IPS-15b (cell line): ENCODE measurements around the gene TBC1D21.

ENCODE experiments used
- H3K27me3 ChIP-seq: one replicate; pipeline ENCODE4 v1.6.1; 2013; ENCODE audit warnings: low read length; ENCODE audit not compliant: control insufficient read depth, insufficient read depth
- H3K36me3 ChIP-seq: one replicate; pipeline ENCODE4 v1.6.1; 2013; ENCODE audit warnings: low read length; ENCODE audit not compliant: control insufficient read depth, insufficient read depth
- H3K4me1 ChIP-seq: one replicate; pipeline ENCODE4 v1.6.1; 2013; ENCODE audit warnings: mild to moderate bottlenecking, low read length; ENCODE audit not compliant: control insufficient read depth, insufficient read depth
- H3K4me3 ChIP-seq: one replicate; pipeline ENCODE4 v1.5.1; 2013; ENCODE audit warnings: low read depth, low read length
- H3K9ac ChIP-seq: one replicate; pipeline ENCODE4 v1.6.1; 2013; ENCODE audit warnings: low read depth, mild to moderate bottlenecking, low read length
- H3K9me3 ChIP-seq: one replicate; pipeline ENCODE4 v1.6.1; 2013; ENCODE audit warnings: mild to moderate bottlenecking, low read length; ENCODE audit not compliant: control insufficient read depth, insufficient read depth

Gene TBC1D21

GRCh38 chr15:73865904-73866303, 7.5 kb upstream of the TBC1D21 start:
- Histone ChIP-seq H3K4me3 (no peak overlapping the region), H3K9ac (no peak overlapping the region), H3K4me1 (peaks cover 5% of the 10 kb centered on the region), H3K36me3 (no peaks in the 10 kb centered on the region), H3K9me3 (no peaks in the 10 kb centered on the region), H3K27me3 (no peaks in the 10 kb centered on the region)

GRCh38 chr15:73866481-73866880, 6.9 kb upstream of the TBC1D21 start:
- Histone ChIP-seq H3K4me3 (no peak overlapping the region), H3K36me3 (no peaks in the 10 kb centered on the region), H3K4me1 (peaks cover 5% of the 10 kb centered on the region), H3K9me3 (no peaks in the 10 kb centered on the region), H3K9ac (no peak overlapping the region), H3K27me3 (no peaks in the 10 kb centered on the region)

- Histone ChIP-seq H3K9ac (no peak overlapping the region), H3K4me1 (peaks cover 5% of the 10 kb centered on the region), H3K9me3 (no peaks in the 10 kb centered on the region), H3K27me3 (no peaks in the 10 kb centered on the region), H3K36me3 (no peaks in the 10 kb centered on the region), H3K4me3 (no peak overlapping the region)
Observed at GRCh38 chr15:73866881-73867410, 6.4 kb upstream of the TBC1D21 start.

- H3K9me3 ChIP-seq: no peaks in the 10 kb centered on the region
- H3K36me3 ChIP-seq: no peaks in the 10 kb centered on the region
- H3K27me3 ChIP-seq: no peaks in the 10 kb centered on the region
- H3K4me3 ChIP-seq: no peak overlapping the region
- no peak overlapping the region for H3K9ac ChIP-seq
- H3K4me1 ChIP-seq: peaks cover under 1% of the 10 kb centered on the region
Observed at GRCh38 chr15:73867426-73867825, 5.9 kb upstream of the TBC1D21 start.

- no peak overlapping the region for H3K4me3 ChIP-seq
- H3K4me1 ChIP-seq: no peaks in the 10 kb centered on the region
- H3K9me3 ChIP-seq: no peaks in the 10 kb centered on the region
- no peaks in the 10 kb centered on the region for H3K36me3 ChIP-seq
- H3K27me3 ChIP-seq: no peaks in the 10 kb centered on the region
- no peak overlapping the region for H3K9ac ChIP-seq
Observed at GRCh38 chr15:73867956-73868355, 5.4 kb upstream of the TBC1D21 start.

DNA sequence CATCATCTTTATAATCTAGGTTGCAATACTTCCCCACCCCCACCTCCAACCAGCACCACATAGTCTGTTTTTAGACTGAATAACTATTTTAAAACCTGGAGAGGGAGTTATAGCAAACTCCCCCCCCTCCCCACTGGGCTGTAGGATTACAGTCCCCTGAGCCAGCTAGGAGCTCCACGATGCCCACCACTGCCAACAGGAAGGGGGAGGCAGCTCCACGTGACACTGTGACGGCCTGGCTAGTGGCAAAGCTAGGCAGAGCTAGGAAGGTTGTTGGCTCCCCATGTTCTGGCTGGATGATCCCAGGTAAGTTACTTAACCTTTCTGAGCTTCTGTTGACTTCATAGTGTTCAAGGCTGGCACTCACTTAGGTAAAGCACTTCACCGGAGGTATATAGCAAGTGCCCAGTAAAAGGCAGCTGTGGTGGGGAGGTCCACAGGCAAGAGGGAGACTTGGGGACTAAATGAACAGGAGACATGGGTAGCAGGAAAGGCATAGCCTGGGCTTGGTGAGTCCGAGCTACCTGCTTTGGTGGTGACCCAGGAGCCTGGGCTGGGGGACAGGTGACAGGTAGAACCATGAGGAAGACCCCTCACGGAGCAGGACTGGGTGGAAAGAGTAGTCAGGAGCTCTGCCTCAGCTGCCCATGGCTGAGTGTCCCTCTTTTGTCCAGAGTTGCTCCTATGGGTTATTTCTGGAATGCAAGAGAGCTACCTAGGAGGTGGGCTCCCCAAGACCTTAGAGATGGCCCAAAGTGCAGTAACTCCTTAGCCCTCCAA, 4.0 kb upstream of the TBC1D21 start:
- H3K4me3 ChIP-seq: no peak overlapping the region
- no peak overlapping the region for H3K9ac ChIP-seq
- H3K9me3 ChIP-seq: no peaks in the 10 kb centered on the region
- H3K4me1 ChIP-seq: no peaks in the 10 kb centered on the region
- H3K36me3 ChIP-seq: no peaks in the 10 kb centered on the region
- H3K27me3 ChIP-seq: no peaks in the 10 kb centered on the region

- H3K9ac ChIP-seq: no peak overlapping the region
- no peaks in the 10 kb centered on the region for H3K9me3 ChIP-seq
- H3K4me1 ChIP-seq: no peaks in the 10 kb centered on the region
- H3K4me3 ChIP-seq: no peak overlapping the region
- no peaks in the 10 kb centered on the region for H3K36me3 ChIP-seq
- no peaks in the 10 kb centered on the region for H3K27me3 ChIP-seq
Observed at GRCh38 chr15:73870700-73871408, 2.5 kb upstream of the TBC1D21 start.

GRCh38 chr15:73872346-73872745, 1.0 kb upstream of the TBC1D21 start:
- Histone ChIP-seq H3K27me3 (no peaks in the 10 kb centered on the region), H3K9me3 (no peaks in the 10 kb centered on the region), H3K4me3 (no peak overlapping the region), H3K9ac (no peak overlapping the region), H3K4me1 (no peaks in the 10 kb centered on the region), H3K36me3 (no peaks in the 10 kb centered on the region)

- Histone ChIP-seq H3K9ac (no peak overlapping the region), H3K27me3 (no peaks in the 10 kb centered on the region), H3K4me1 (no peaks in the 10 kb centered on the region), H3K9me3 (no peaks in the 10 kb centered on the region), H3K36me3 (no peaks in the 10 kb centered on the region), H3K4me3 (no peak overlapping the region)
Observed at GRCh38 chr15:73873889-73874511, 636 bp downstream of the TBC1D21 start.

- Histone ChIP-seq H3K36me3 (no peaks in the 10 kb centered on the region), H3K27me3 (no peaks in the 10 kb centered on the region), H3K9me3 (no peaks in the 10 kb centered on the region), H3K4me1 (no peaks in the 10 kb centered on the region), H3K9ac (no peak overlapping the region), H3K4me3 (no peak overlapping the region)
Observed at GRCh38 chr15:73879426-73879825, 6.1 kb downstream of the TBC1D21 start.

DNA sequence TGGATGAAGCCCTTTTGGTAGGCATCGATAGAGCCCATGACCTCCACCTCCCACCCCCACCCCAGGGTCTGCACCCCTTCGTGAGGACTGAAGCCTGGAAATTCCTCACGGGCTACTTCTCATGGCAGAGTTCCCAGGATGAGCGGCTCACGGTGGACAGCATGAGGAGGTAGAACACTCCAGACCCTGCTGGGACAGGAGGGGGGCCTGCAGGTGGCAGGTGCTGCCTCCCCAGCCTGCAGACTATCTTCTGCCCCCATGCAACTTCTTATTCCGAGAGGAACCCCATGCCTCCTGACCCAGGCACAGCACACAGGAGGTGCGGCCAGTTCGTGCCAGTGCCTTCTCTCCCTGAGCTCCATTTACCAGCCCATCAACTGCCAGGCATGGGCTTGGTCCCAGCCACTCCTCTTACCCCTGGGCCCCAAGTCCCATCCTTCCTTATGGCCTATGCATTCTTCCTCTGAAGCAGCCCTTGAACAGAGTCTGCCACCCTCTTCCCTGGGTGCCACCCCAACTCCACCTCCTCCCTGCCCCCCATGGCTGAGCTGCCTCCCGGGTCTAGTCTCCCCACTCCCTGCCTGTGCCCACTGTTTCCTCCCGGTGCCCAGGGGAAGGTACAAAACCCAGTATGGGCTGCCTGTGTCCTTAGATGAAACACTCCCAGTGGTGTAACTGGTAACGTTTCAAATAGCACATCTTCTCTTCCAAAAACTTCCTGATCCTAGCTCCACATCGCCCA, 8.4 kb downstream of the TBC1D21 start:
- no peaks in the 10 kb centered on the region for H3K4me1 ChIP-seq
- H3K27me3 ChIP-seq: no peaks in the 10 kb centered on the region
- no peak overlapping the region for H3K4me3 ChIP-seq
- no peaks in the 10 kb centered on the region for H3K9me3 ChIP-seq
- no peak overlapping the region for H3K9ac ChIP-seq
- H3K36me3 ChIP-seq: no peaks in the 10 kb centered on the region
